Medulla oblongata (tissue), 1 donor: ENCODE measurements around the gene TGIF2LX.
"Not testable (repeated sequence)": the region's sequence is repeated elsewhere in the genome, so short reads cannot be mapped to it uniquely, and the experiment has no call there.

ENCODE experiments used
- DNase-seq: peaks from one replicate; pipeline ENCODE4 v3.0.0-alpha.2; 2015; ENCODE audit errors: extremely low spot score

The TGIF2LX gene

DNA sequence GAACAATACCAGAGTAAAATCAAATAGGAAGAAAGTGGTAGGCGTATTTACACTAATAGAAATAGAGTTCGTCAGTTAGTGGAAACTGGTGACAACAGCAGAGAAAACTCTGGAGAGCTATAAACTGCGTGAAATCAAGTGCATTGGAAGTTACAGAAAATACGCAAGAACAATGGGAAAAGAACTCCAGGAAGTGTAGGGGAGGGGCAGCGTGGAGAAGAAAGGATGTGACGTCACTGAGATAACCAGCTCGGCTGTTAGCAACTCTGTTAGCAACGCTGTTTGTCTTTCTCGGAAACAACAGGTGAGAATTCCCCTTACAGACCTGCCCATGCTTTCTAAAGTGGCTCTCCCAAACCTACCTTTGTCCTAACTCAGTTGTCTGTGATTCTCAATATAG lies at the start of gene TGIF2LX:
Gene TGIF2LX (plus strand): TSS at position 244 of the 400 bp plus-strand sequence. CDS start 178 bp downstream, outside the sequence.
- not testable (repeated sequence) for DNase-seq

DNA sequence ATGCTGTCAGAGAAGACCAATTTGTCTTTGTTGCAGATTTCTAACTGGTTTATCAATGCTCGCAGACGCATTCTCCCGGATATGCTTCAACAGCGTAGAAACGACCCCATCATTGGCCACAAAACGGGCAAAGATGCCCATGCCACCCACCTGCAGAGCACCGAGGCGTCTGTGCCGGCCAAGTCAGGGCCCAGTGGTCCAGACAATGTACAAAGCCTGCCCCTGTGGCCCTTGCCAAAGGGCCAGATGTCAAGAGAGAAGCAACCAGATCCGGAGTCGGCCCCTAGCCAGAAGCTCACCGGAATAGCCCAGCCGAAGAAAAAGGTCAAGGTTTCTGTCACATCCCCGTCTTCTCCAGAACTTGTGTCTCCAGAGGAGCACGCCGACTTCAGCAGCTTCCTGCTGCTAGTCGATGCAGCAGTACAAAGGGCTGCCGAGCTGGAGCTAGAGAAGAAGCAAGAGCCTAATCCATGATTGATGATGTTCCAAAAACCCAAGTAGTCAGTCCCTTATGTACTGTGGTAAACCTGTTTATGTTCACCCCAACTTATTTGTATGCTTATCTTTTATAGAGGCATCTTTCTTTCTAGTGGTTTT lies 728 bp downstream of the TGIF2LX start:
- not testable (repeated sequence) for DNase-seq

DNA sequence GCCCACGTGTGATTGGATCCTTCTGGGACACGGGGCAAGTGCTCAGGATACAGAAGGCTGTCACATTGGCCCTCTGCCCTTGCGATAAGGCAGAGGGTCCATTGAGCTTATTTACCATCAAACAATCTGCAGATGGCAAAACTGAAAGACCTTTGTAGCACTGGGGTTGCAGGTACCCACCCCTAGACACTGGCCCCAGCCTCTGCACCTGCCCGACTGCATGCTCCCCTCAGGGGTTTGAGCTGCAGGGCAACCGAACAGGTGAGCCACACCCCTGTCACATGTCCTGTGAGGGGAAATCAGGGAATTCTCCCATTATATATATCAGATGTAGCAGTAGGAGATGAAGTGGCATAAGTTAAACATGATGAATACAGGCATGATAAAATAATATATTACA lies 21.4 kb downstream of the TGIF2LX start:
- DNase-seq, result not testable (repeated sequence)

DNA sequence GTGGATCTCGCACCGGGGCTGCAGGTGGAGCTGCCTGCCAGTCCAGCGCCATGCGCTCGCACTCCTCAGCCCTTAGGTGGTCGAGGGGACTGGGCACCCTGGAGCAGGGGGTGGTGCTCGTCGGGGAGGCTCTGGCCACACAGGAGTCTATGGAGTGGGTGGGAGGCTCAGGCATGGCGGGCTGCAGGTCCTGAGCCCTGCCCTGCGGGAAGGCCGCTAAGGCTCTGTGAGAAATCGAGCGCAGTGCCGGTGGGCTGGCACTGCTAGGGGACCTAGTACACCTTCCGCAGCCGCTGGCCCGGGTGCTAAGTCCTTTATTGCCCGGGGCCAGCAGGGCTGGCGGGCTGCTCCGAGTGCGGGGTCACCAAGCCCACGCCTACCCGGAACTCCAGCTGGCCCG lies 43.9 kb downstream of the TGIF2LX start:
- not testable (repeated sequence) for DNase-seq
